Epithelial cell of proximal tubule (primary cell): Measurements from ENCODE around the gene CERS5. TPM values are rescaled to one million over a fixed set of nuclear protein-coding genes. Genes with fewer than 3 reads are reported as not detected.

ENCODE experiments used
- DNase-seq: peaks from one replicate; pipeline ENCODE4 v3.0.0-alpha.2; 2011; ENCODE audit warnings: low read depth
- H3K4me3 ChIP-seq: 2 replicates; pipeline ENCODE4 v1.5.1; 2011; ENCODE audit warnings: low read depth, mild to moderate bottlenecking, low read length
- total RNA-seq: library from RNA; depleted of rRNA; stranded (reverse); fragments of >200 nt; gene quantifications from 2 replicates; pipeline ENCODE4 v1.2.3, GENCODE V29; 2015
- TF ChIP-seq, protein P1 (sequence below): conservative IDR thresholded peaks from 2 replicates; pipeline ENCODE4 v1.5.1; 2012; ENCODE audit warnings: low read depth, mild to moderate bottlenecking, low read length

The CERS5 gene
- total RNA-seq, 1 donor from 2014 or later: 31.1 TPM

DNA sequence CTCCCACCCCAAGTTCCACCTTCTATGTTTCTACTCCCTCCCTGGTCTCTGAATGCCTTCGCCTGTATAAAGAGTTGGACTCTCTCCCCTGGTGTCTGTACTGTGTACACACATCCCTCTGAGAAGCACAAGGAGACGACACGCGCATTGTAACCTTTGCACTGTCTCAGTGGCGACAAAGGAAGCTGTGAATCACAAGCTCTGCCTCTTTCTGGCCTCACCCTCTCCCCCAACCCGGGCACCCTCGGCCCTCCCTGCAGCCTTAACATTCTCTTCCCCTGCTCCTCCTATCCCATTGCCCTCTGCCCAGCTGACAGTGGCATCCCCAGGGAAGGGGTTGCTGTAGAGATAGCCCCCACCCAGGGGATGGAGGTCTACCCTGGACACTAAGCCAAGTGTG, 84.5 kb downstream of the CERS5 start:
- H3K4me3 ChIP-seq: no peak overlapping the region
- no peak for DNase-seq
- TF ChIP-seq, protein P1, sequence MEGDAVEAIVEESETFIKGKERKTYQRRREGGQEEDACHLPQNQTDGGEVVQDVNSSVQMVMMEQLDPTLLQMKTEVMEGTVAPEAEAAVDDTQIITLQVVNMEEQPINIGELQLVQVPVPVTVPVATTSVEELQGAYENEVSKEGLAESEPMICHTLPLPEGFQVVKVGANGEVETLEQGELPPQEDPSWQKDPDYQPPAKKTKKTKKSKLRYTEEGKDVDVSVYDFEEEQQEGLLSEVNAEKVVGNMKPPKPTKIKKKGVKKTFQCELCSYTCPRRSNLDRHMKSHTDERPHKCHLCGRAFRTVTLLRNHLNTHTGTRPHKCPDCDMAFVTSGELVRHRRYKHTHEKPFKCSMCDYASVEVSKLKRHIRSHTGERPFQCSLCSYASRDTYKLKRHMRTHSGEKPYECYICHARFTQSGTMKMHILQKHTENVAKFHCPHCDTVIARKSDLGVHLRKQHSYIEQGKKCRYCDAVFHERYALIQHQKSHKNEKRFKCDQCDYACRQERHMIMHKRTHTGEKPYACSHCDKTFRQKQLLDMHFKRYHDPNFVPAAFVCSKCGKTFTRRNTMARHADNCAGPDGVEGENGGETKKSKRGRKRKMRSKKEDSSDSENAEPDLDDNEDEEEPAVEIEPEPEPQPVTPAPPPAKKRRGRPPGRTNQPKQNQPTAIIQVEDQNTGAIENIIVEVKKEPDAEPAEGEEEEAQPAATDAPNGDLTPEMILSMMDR: peak; percentile 18

DNA sequence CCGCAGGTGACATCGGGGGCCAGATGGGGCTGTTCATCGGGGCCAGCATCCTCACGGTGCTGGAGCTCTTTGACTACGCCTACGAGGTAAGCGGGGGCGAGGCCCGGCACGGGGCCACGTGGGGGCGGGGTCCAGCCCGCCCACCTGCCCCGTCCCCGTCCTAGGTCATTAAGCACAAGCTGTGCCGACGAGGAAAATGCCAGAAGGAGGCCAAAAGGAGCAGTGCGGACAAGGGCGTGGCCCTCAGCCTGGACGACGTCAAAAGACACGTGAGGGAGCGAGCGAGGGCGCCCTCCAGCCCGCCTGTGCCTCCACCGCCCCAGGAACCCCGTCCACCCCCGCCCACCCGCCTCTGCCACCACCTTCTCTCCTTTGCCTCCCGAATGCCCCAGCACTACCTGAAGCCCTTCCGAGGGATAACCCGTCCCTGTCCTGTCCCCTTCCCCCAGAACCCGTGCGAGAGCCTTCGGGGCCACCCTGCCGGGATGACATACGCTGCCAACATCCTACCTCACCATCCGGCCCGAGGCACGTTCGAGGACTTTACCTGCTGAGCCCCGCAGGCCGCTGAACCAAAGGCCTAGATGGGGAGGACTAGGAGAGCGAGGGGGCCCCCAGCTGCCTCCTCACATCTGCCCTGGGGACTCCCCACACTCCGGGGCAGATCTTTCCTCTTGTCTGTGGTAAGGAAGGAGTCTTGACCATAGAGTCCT, 85.9 kb downstream of the CERS5 start:
- DNase-seq: no peak
- TF ChIP-seq, protein P1: no peak
- H3K4me3 ChIP-seq: no peak overlapping the region

DNA sequence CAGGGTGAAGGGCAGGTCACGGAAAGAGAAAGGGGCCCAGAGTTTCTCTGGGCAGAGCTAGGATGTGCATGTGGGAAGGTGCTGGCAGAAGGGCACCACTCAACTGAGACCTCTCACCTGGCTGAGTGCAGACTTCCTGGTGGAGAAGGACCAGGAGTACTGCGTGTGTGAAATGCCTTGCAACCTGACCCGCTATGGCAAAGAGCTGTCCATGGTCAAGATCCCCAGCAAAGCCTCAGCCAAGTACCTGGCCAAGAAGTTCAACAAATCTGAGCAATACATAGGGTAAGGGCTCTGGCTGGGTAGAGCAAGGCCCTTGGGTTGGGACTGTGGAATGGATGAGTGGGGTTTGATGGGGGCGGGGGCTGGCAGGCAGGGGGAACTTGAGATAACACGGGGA, 87.4 kb downstream of the CERS5 start:
- no peak overlapping the region for H3K4me3 ChIP-seq
- TF ChIP-seq, protein P1: no peak
- DNase-seq: no peak

Other genes starting within 250 kb of the CERS5 start
- gene AQP2, start 216.6 kb downstream of the CERS5 start, total RNA-seq: not detected in 2 replicates
- 0.07 TPM in 1 of 2 replicates, not detected in the other for gene AQP5, start 205.5 kb downstream of the CERS5 start, total RNA-seq
- gene AQP6, start 194.4 kb downstream of the CERS5 start, total RNA-seq: not detected in 2 replicates
- 86.5 and 98.2 TPM in 2 replicates for gene RACGAP1, start 141.9 kb downstream of the CERS5 start, total RNA-seq
- 1.4 and 4.0 TPM in 2 replicates for gene ASIC1, start 109.8 kb downstream of the CERS5 start, total RNA-seq
- gene SMARCD1, start 82.0 kb downstream of the CERS5 start, total RNA-seq: 77.3 and 111 TPM in 2 replicates
- 0.07 TPM in 1 of 2 replicates, not detected in the other for gene GPD1, start 63.4 kb downstream of the CERS5 start, total RNA-seq
- gene COX14, start 55.1 kb downstream of the CERS5 start, total RNA-seq: 52.2 and 73.1 TPM in 2 replicates
- gene LIMA1, start 116.2 kb upstream of the CERS5 start, total RNA-seq: 67.7 and 101 TPM in 2 replicates
- not detected in 2 replicates for gene FAM186A, start 229.2 kb upstream of the CERS5 start, total RNA-seq
- 24.0 and 27.1 TPM in 2 replicates for gene LARP4, start 233.5 kb upstream of the CERS5 start, total RNA-seq